CD14-positive monocyte (primary cell): Measurements from ENCODE around the gene AKTIP. TPM values are rescaled to one million over a fixed set of nuclear protein-coding genes. Genes with fewer than 3 reads are reported as not detected.

ENCODE experiments used
- DNase-seq, 3 donors: peaks; one replicate each; pipeline ENCODE4 v3.0.0-alpha.2; 2011 to 2022
- H2AFZ ChIP-seq: 2 replicates; pipeline ENCODE4 v1.6.0; 2012; ENCODE audit warnings: mild to moderate bottlenecking, low read depth, low read length, inconsistent platforms; ENCODE audit not compliant: insufficient read depth, poor library complexity, severe bottlenecking
- H3K27ac ChIP-seq, 2 donors: 1 replicate in 1 of 2; 2 replicates in 1 of 2; pipeline ENCODE4 v1.5.1; 2012 to 2013; ENCODE audit warnings: low read length in 2 of 2, control low read depth in 1 of 2, inconsistent platforms in 1 of 2, low read depth in 1 of 2, mild to moderate bottlenecking in 1 of 2
- H3K27me3 ChIP-seq, 2 donors: one replicate each; pipeline versions ENCODE4 v1.6.0 to v1.6.1; 2011 to 2013; ENCODE audit warnings: low read length in 2 of 2; ENCODE audit not compliant: control insufficient read depth in 2 of 2, insufficient read depth in 2 of 2
- H3K36me3 ChIP-seq, 2 donors: replicated peaks in 1 of 2; 1 replicate in 1 of 2; 2 replicates in 1 of 2; pipeline versions ENCODE4 v1.5.1 to v1.6.1; 2012 to 2013; ENCODE audit warnings: low read length in 2 of 2, control low read depth in 1 of 2, inconsistent platforms in 1 of 2, mild to moderate bottlenecking in 1 of 2; ENCODE audit not compliant: insufficient read depth in 2 of 2, control insufficient read depth in 1 of 2
- H3K4me1 ChIP-seq, 2 donors: 1 replicate in 1 of 2; 2 replicates in 1 of 2; pipeline versions ENCODE4 v1.5.1 to v1.6.1; 2012 to 2013; ENCODE audit warnings: low read length in 2 of 2, control low read depth in 1 of 2, inconsistent platforms in 1 of 2, mild to moderate bottlenecking in 1 of 2, moderate library complexity in 1 of 2; ENCODE audit not compliant: insufficient read depth in 2 of 2, control insufficient read depth in 1 of 2
- H3K4me2 ChIP-seq: replicated peaks from 2 replicates; pipeline ENCODE3; 2012; ENCODE audit warnings: low read length, moderate library complexity, mild to moderate bottlenecking; ENCODE audit not compliant: poor library complexity, severe bottlenecking; ENCODE audit errors: extremely low read depth
- H3K4me3 ChIP-seq, 3 experiments: fragments of 200-600 bp in 1 of 3; sonication (generic) in 1 of 3; replicated peaks in 1 of 3; 1 replicate in 2 of 3; 2 replicates in 1 of 3; pipeline ENCODE4 v1.5.1; 2011 to 2013; ENCODE audit warnings: low read length in 3 of 3, mild to moderate bottlenecking in 3 of 3, control low read depth in 2 of 3, low read depth in 2 of 3, inconsistent platforms in 1 of 3, moderate library complexity in 1 of 3
- H3K79me2 ChIP-seq: 2 replicates; pipeline ENCODE4 v1.6.0; 2012; ENCODE audit warnings: mild to moderate bottlenecking, control low read depth, inconsistent platforms, low read length, moderate library complexity; ENCODE audit not compliant: insufficient read depth
- H3K9ac ChIP-seq: 2 replicates; pipeline ENCODE4 v1.6.0; 2017; ENCODE audit warnings: low read length, mild to moderate bottlenecking; ENCODE audit not compliant: insufficient read depth, poor library complexity, severe bottlenecking
- H3K9me3 ChIP-seq, 2 donors: replicated peaks in 1 of 2; 1 replicate in 1 of 2; 2 replicates in 1 of 2; pipeline versions ENCODE4 v1.5.1 to v1.6.1; 2012 to 2013; ENCODE audit warnings: low read length in 2 of 2, control low read depth in 1 of 2; ENCODE audit not compliant: control insufficient read depth in 1 of 2, insufficient read depth in 1 of 2
- H4K20me1 ChIP-seq: 2 replicates; pipeline ENCODE4 v1.6.0; 2012; ENCODE audit warnings: mild to moderate bottlenecking, low read length, control low read depth, moderate library complexity; ENCODE audit not compliant: insufficient read depth
- H3K27ac Mint-ChIP-seq, 7 donors: one replicate each; pipeline ENCODE4 v1.8.0; 2020; ENCODE audit warnings: mild to moderate bottlenecking in 7 of 7, mixed read lengths in 7 of 7, moderate library complexity in 6 of 7, inconsistent platforms in 2 of 7
- H3K27me3 Mint-ChIP-seq, 3 donors: one replicate each; pipeline ENCODE4 v1.8.0; 2021 to 2022; ENCODE audit warnings: low read depth in 3 of 3, mild to moderate bottlenecking in 3 of 3, mixed read lengths in 3 of 3, moderate library complexity in 3 of 3, inconsistent platforms in 1 of 3
- H3K36me3 Mint-ChIP-seq, 2 donors: one replicate each; pipeline ENCODE4 v1.8.0; 2020; ENCODE audit warnings: mixed read lengths in 2 of 2, inconsistent platforms in 1 of 2, mild to moderate bottlenecking in 1 of 2
- H3K4me1 Mint-ChIP-seq: one replicate; pipeline ENCODE4 v1.8.0; 2020; ENCODE audit warnings: mild to moderate bottlenecking, mixed read lengths
- H3K4me3 Mint-ChIP-seq, 2 donors: one replicate each; pipeline ENCODE4 v1.8.0; 2020; ENCODE audit warnings: mild to moderate bottlenecking in 2 of 2, mixed read lengths in 2 of 2, moderate library complexity in 1 of 2
- H3K9me3 Mint-ChIP-seq, 7 donors: one replicate each; pipeline ENCODE4 v1.8.0; 2020 to 2022; ENCODE audit warnings: mixed read lengths in 7 of 7, mild to moderate bottlenecking in 6 of 7, moderate library complexity in 6 of 7, inconsistent platforms in 2 of 7
- WGBS: methylation state at CpG from one replicate; pipeline ENCODE4 v1.1.5; 2013; ENCODE audit warnings: missing lambda C conversion rate; ENCODE audit not compliant: insufficient coverage; 5-methylcytosine and 5-hydroxymethylcytosine counted together
- intact Hi-C, 2 donors: fragments of 100-400 bp; cut with micrococcal nuclease; formaldehyde crosslinking; loops; one replicate each; pipeline versions ENCODE4 v1.15.0 to v1.15.1; 2023
- polyA plus RNA-seq, 3 donors: library from polyadenylated mRNA; depleted of rRNA in 1 of 3; unstranded in 2 of 3; stranded (reverse) in 1 of 3; fragments of 300-500 nt in 2 of 3; fragments of >200 nt in 1 of 3; fragmentation: Illumina TruSeq in 2 of 3; gene quantifications; 1 replicate in 2 of 3; 2 replicates in 1 of 3; pipeline ENCODE4 v1.2.3, GENCODE V29; 2012 to 2021
- TF ChIP-seq, protein P1 (sequence below): fragments of 200-600 bp; IDR thresholded peaks from one replicate; pipeline ENCODE4 v1.8.0; 2022; ENCODE audit warnings: antibody characterized with exemption, mild to moderate bottlenecking

AKTIP gene
- polyA plus RNA-seq, 3 donors, result 5.8 to 9.9 (median 8.7) TPM

DNA sequence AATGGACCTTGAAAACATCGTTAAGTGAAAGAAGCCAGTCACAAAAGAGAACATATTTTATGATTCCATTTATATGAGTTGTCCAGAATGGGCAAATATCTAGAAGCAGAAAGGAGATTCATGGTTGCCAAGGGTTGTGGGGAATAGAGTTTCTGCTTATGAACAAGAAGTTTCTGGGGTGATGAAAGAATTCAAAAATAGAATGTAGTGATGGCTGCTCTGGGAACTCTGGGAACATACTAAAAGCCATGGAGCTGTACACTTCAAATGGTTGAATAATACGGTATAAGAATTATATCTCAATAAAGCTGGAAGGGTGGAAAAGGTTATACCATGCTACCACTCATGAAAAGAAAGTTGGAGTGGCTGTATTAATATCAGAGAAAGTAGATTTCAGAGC, 18.5 kb downstream of the AKTIP start:
- peaks cover 18 to 19% of the 10 kb centered on the region in 2 donors for H3K4me1 ChIP-seq
- TF ChIP-seq, protein P1, sequence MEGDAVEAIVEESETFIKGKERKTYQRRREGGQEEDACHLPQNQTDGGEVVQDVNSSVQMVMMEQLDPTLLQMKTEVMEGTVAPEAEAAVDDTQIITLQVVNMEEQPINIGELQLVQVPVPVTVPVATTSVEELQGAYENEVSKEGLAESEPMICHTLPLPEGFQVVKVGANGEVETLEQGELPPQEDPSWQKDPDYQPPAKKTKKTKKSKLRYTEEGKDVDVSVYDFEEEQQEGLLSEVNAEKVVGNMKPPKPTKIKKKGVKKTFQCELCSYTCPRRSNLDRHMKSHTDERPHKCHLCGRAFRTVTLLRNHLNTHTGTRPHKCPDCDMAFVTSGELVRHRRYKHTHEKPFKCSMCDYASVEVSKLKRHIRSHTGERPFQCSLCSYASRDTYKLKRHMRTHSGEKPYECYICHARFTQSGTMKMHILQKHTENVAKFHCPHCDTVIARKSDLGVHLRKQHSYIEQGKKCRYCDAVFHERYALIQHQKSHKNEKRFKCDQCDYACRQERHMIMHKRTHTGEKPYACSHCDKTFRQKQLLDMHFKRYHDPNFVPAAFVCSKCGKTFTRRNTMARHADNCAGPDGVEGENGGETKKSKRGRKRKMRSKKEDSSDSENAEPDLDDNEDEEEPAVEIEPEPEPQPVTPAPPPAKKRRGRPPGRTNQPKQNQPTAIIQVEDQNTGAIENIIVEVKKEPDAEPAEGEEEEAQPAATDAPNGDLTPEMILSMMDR, result no peak
- no peaks in the 10 kb centered on the region for H4K20me1 ChIP-seq
- no peak overlapping the region for H3K4me3 ChIP-seq
- no peak overlapping the region for H3K4me2 ChIP-seq
- DNase-seq, result no peak
- no peak overlapping the region for H3K9ac ChIP-seq
- peak overlapping the region in 1 of 7 donors; percentile 30 for H3K27ac Mint-ChIP-seq
- H3K9me3 Mint-ChIP-seq, result peaks cover 2 to 8% (median 6%) of the 10 kb centered on the region in 7 donors
- H3K4me3 Mint-ChIP-seq, result no peak overlapping the region
- no peak overlapping the region for H2AFZ ChIP-seq
- no peak overlapping the region for H3K27ac ChIP-seq
- H3K9me3 ChIP-seq, result peaks cover 6 to 9% of the 10 kb centered on the region in 2 donors
- no peaks in the 10 kb centered on the region for H3K79me2 ChIP-seq
- H3K27me3 ChIP-seq, result no peaks in the 10 kb centered on the region
- peaks cover 22% of the 10 kb centered on the region for H3K4me1 Mint-ChIP-seq
- WGBS, result no CpG with 5 or more reads among the region's 2 CpGs
- peaks cover 77 to 83% of the 10 kb centered on the region in 2 donors for H3K36me3 Mint-ChIP-seq
- no peaks in the 10 kb centered on the region for H3K27me3 Mint-ChIP-seq
- intact Hi-C loops, result no loop called here
- H3K36me3 ChIP-seq, result peaks cover 53 to 89% of the 10 kb centered on the region in 2 donors

DNA sequence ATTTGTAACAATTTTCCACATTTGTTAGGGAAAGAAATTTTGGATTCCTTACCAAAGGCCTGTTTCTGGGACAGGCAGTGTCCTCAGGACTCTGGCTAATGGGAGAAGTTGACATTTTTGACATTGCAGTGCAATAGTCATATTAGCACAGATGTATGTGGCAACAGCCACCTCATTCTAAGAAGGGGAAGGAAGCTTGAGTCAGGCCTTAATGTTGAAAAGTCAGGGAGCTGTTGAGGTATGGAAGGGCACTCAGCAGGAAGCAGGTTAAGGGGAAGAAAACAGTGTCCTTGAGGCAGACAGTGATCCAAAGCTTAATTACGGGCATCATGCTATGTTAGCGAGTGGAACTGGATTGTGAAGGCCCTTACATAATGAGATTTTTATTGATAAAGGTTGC, 20.9 kb downstream of the AKTIP start:
- TF ChIP-seq, protein P1, result no peak
- peak overlapping the region; percentile 5 for H3K4me2 ChIP-seq
- no peak overlapping the region for H2AFZ ChIP-seq
- Mint-ChIP-seq H3K27ac (peak overlapping the region; percentile 81 to 97 (median 92)), H3K9me3 (peaks cover 2 to 8% (median 6%) of the 10 kb centered on the region in 7 donors), H3K4me1 (peaks cover 22% of the 10 kb centered on the region), H3K27me3 (no peaks in the 10 kb centered on the region), H3K36me3 (peaks cover 79 to 84% of the 10 kb centered on the region in 2 donors), H3K4me3 (peak overlapping the region; percentile 49 to 60)
- peak overlapping the region; percentile 66 to 76 for H3K27ac ChIP-seq
- H3K79me2 ChIP-seq, result no peaks in the 10 kb centered on the region
- no CpG with 5 or more reads among the region's 2 CpGs for WGBS
- peak; percentile 82 to 92 (median 91) for DNase-seq
- peaks cover 6 to 9% of the 10 kb centered on the region in 2 donors for H3K9me3 ChIP-seq
- no peaks in the 10 kb centered on the region for H4K20me1 ChIP-seq
- no peaks in the 10 kb centered on the region for H3K27me3 ChIP-seq
- peaks cover 18 to 19% of the 10 kb centered on the region in 2 donors for H3K4me1 ChIP-seq
- peak overlapping the region in 1 of 3 experiments; percentile 2 for H3K4me3 ChIP-seq
- H3K36me3 ChIP-seq, result peaks cover 64 to 88% of the 10 kb centered on the region in 2 donors
- intact Hi-C loops, result no loop called here
- H3K9ac ChIP-seq, result no peak overlapping the region
